Measurements from ENCODE around the gene PRRC2B.
"Not testable (repeated sequence)": the region's sequence is repeated elsewhere in the genome, so short reads cannot be mapped to it uniquely, and the experiment has no call there.

Gene PRRC2B

DNA sequence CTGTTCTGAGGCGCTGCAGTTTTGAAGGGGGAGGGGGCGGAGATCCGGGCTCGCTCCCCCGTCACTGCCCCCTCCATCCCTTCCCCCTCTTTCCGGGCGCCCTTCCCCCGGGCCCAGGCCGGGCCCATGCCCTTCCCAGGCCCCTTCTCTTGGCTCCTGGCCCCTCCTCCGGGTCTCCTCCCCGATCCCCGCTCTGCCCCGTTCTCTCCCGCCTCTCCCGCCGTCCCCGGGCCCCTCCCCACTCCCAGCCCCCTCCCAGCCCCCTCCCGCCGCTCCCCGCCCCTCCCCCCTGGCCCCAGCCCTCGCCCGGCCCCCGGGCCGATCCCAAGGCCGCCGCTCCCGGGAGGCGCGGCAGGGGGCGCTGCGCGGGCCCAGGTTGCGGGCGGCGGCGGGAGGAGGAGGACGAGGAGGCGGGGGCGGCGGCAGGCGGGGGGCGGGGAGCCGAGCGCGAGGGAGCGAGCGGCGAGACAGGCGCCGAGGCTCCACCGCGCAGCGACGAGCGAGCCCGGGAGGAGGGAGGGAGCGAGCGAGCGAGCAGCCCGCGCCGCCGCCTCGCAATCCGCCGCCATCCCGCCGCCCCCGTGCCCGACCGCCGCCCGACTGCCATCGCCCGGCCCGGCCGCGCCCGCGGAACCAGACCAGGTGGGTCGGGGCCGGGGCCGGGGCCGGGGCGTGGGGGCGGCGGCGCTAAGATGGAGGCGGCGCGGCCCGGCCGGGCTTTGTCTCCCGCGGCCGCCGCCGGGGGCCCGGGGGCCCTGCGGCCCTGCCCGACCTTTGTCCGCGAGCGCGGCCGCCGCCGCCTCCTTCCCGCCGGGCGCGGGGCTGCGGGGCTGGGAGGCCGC lies at the start of gene PRRC2B:
PRRC2B (plus strand) TSS at position 465 of the 842 bp plus-strand sequence. CDS start 36,059 bp downstream, outside the sequence.
- peak; percentile 58 for DNase-seq

DNA sequence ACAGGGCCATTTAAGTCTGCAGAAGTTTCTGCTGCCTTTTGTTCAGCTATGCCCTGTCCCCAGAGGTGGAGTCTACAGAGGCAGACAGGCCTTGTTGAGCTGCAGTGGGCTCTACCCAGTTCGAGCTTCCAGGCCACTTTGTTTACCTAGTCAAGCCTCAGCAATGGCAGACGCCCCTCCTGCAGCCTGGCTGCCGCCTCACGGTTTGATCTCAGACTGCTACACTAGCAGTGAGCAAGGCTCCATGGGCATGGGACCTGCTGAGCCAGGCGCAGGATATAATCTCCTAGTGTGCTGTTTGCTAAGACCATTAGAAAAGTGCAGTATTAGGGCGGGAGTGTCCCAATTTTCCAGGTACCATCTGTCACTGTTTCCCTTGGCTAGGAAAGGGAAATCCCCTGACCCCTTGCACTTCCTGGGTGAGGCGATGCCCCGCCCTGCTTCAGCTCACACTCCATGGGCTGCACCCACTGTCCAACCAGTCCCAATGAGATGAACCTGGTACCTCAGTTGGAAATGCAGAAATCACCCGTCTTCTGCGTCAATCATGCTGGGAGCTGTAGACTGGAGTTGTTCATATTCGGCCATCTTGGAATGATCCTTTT lies 48.9 kb upstream of the PRRC2B start:
- DNase-seq, result not testable (repeated sequence)

DNA sequence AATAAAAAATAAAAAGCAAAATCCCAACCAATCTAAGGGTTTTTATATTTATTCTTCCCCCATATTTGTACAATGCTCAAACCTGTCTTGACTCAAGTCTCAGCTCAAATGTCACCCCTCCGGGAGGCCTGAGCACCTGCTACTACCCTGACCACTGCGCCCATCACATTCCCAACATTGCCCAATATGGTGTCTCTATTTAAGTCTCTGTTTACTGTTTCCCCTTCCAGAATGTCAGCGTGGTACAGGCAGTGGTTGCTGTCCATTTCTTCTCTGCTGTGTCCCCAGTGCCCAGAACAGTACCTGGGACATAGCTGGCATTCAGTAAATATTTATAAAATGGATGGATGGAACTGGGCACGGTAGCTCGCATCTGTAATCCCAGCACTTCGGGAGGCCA lies 47.3 kb upstream of the PRRC2B start:
- DNase-seq, result no peak

DNA sequence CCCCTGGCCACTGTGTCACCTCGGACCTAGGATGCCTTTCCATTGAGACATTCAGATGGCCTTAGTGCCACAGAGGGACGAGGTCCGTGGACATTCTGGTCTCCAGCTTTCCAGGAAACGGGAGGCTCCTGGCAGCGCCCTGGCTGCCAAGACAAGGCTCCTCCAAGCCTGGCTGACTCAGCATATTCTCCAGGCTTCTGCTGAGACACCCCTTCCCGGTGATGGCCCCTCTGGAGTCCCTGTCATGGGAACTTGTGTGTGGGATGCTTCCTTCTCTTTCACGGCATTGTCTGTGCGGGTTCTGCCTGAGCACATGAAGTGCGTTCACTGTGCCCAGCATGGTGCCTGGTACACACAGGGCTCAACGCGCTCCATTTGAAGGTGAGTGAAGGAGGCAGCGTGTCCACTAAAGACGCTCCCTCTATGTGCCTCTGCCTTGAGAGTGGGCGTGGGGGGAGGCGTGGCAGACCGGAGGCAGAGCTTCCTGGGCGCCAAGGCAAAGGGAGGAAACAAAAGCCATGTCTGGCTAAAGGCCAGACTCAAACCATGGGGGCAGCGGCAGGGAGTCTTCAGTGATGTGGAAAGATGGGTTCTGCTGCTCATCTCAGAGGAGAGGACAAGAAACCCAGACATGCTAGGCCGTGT lies 46.4 kb upstream of the PRRC2B start:
- no peak for DNase-seq

DNA sequence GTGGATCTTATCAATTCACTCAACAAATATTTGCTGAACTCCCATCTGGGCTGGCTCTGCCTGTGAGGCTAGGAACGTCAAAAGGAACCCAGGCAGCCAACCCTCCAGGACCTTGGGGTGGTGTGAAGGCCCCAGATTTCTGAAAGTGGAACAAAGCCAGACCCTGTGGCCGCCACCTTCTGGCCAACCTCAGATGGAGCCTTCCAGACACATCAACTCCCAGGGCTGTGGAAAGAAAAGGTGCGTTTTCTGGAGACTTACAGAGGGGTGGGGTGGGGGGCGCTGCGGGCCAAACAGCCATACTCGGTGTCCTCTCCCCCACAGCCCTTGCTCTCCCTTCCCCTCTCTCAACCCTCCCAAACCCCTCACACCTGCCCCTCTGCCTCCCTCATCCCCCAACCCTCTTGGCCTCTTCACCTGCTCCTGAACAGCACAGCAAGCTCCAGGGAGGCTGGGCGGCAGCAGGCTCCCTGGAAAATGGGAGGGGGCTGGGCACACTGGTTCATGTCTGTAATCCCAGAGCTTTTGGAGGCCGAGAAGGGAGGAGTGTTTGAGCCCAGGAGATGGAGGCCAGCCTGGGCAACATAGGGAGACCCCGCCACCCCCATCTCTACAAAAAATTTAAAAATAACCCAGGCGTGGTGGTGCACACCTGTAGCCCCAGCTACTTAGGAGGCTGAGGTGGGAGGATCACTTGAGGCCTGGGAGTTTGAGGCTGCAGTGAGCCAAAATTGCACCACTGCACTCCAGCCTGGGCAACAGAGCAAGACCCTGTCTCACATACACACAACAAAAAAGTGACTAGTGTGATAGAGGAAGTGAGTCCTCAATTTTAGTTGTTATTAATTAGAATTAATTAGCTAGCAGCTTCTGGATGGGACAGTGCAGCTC lies 45.0 kb upstream of the PRRC2B start:
- DNase-seq, result no peak

DNA sequence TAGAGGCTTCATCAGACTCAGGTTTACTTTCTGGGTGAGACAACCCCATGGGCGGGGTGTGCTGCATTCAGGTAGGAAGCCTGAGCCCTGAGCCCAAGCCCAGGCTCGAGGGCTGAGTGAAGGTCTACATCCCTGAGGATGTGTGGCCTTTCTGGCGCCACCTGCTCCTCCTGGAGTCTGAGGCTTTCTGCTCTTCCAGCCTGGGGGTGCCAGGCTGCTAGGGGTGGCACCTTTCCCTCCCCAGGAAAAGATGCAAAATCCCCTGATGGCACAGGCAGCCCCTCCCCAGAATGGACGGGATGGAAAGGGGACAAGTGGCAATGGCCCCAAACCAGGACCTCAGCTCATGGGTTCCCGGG lies 44.4 kb upstream of the PRRC2B start:
- DNase-seq, result no peak

DNA sequence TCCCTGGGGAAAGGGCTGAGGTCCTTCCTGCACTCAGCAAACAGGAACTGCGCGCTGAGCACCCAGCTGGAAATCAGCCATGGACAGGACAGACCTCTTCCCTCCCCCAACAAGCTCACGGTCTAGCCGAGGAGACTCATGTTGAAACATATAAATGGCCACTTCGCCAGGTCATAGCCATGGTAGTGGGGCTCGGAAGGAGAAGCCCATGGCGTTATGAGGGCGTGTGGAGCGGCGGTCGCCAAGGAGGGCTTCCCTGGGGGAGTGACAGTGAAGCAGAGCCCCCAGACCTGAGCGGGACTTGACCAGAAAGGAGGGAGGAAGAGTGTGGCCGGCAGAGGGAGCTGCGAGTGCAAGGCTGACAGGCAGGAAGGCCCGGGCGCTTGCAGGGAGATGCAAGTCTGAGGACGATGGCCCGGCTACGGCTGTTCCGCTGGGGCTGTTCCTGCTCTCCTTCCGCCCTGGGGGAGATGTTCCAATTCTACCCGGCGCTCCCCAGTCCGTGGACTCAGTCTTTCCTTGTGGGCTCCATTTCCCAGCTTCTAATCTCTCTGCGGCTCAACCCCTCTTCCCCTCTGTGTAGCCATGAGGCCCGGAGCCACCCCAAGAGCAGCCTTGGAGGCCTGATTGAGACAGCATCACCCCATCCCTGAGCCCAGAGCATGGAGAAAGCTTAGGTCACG lies 43.9 kb upstream of the PRRC2B start:
- peak; percentile 59 for DNase-seq

DNA sequence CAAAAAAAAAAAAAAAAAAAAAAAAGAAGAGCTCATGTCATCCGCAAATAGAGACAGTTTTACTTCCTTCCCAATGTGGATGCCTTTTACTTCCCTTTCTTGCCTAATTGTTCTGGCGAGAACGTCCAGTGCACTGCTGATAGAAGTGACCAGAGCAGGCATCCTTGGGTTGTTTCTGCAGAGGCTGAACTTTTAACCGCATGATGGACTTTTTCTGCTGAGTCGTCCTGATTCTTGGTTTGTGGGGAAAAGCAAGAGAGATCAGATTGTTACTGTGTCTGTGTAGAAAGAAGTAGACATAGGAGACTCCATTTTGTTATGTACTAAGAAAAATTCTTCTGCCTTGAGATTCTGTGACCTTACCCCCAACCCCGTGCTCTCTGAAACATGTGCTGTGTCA lies 37.4 kb upstream of the PRRC2B start:
- not testable (repeated sequence) for DNase-seq

DNA sequence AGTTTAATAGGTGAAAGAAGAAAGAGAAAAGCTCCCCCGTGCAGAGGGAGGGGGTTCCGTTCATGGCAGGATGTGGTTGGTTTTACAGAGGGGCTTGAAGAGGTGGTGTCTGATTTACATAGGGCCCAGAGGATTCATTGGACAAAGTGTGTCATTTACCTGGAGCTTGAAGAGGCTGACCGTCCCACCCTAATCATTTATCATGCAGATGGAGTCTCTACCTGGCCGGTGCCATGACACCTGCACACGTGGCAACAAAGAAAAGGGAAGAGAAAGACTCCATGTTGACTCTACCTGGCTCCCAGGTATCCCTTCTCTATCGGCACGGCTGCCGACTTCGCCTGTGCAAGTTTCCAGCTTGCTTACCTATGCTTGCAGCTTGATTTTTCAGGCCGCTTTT lies 35.3 kb upstream of the PRRC2B start:
- DNase-seq, result no peak

DNA sequence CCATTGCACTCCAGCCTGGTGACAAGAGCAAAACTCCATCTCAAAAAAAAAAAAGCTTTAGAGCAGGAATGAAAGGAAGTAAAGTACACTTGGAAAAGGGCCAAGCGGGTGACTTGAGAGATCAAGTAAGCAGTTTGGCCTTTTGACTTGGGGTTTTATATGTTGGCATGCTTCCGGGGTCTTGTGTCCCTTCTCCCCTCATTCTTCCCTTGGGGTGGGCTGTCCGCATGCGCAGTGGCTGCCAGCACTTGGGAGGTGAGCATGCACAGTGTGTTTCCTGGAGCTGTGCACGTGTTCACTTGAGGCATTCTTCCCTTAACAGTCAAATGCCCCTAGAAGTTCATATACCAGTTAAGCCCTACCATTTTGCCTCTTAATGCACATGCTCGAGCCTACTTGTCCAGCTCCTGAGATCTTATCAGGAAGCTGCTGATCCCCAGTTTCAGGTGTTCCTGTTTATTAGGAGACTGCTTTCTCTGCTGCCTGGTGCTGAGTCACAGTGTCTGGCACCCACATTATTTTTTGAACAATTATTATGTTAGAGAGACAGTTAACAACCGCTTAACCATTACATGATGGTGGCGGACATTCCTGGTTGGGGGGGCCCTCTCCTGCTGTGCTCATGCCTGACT lies 32.6 kb upstream of the PRRC2B start:
- no peak for DNase-seq

DNA sequence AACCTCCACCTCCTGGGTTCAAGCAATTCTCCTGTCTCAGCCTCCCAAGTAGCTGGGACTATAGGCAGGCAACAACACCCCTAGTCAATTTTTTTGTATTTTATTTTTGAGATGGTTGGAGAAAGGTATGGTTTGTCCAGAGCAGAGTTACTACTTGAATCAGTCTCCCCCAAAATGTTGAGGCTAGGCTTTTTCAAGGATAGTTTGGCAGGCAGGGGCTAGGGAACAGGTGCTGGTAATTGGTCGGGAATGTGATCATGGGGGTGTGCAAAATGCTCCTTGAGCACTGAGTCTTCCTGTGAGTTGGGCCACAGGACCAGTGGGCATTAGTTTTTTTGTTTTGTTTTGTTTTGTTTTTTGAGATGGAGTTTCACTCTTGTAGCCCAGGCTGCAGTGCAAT lies 28.3 kb upstream of the PRRC2B start:
- no peak for DNase-seq

DNA sequence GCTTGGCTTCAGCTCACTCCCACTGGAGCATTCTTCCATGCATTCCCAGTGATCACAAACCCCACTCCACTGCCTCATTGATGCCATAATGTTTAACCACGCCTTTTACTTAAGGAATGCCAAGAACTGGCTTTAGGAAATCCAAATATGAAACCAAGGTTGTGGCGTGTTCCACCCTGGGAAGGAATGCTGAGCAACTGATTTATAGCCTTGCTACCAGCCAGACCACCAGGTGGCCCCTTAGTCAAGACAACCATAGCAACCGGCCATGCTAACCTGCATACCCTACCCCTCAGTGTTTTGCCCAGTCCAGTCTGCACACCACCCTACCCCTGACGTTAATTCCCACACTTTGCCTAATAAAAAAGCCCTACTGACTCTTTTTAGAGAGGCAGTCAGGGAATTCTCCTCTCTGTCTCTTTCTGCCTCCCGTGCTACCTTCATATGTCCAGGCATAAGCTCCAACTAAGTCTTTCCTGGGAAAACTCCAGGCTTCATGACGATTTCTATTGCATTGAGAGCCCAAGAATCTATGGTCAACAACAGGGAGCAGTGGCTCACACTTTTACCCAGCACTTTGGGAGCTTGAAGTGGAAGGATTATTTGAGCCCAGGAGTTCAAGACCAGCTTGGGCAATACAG lies 27.0 kb upstream of the PRRC2B start:
- DNase-seq, result no peak

DNA sequence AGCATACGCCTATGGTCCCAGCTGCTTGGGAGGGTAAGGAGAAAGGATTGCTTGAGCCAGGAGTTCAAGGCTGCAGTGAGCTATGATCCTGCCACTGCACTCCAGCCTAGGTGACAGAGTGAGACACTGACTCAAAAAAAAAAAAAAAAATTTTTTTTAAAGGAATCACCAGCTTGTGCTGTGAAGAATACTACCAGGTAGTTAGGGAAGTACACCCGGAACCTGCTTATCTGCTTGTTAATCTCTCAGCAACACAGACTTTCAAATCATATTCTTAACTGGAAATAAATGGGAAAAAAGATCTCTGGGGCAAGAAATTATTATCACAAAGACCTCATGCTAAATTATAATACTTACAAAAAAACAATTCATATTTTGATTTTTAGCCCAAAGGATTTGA lies 26.4 kb upstream of the PRRC2B start:
- no peak for DNase-seq

DNA sequence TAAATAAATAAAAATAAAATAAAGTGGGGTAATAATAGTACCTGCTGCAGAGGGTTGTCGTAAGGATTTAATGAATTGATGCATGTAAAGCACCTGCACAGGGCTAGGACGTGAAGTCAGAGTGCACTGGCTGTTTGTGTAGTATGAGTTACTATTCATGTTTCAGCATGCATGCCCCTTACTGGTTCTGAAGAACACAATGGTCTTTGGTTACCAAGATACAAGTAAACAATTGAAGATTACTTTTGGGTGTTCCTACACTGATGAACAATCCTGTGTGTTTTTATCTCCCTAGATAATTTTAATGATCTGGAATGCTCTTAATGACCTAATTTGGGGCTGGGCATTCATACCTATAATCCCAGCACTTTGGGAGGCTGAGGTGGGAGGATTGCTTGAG lies 23.2 kb upstream of the PRRC2B start:
- DNase-seq, result no peak

DNA sequence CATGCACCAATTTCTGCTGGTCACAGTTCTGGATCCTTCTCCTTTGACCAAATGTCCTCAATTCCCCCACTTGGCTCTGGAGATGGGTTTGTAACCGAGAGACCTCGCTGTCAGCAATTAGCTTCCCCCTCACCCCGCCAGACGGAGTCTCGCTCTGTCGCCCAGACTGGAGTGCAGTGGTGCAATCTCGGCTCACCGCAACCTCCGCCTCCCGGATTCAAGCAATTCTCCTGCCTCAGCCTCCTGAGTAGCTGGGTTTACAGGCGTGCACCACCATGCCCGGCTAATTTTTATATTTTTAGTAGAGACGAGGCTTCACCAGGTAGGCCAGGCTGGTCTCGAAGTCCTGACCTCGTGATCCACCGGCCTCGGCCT lies 21.3 kb upstream of the PRRC2B start:
- not testable (repeated sequence) for DNase-seq

DNA sequence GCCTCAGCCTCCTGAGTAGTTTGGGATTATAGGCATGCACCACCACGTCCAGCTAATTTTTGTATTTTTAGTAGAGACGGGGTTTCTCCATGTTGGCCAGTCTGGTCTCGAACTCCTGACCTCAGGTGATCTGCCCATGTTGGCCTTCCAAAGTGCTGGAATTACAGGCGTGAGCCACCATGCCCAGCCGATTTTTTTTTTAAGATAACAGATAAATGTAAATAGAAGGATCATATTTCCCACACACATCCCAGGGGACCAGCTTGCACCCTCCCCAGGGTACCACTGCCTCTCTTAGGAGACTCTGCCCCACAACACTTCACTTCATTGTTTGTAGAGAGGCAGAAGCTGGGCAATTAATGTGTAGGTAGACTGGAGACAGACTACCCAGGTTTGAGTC lies 19.2 kb upstream of the PRRC2B start:
- DNase-seq, result not testable (repeated sequence)

DNA sequence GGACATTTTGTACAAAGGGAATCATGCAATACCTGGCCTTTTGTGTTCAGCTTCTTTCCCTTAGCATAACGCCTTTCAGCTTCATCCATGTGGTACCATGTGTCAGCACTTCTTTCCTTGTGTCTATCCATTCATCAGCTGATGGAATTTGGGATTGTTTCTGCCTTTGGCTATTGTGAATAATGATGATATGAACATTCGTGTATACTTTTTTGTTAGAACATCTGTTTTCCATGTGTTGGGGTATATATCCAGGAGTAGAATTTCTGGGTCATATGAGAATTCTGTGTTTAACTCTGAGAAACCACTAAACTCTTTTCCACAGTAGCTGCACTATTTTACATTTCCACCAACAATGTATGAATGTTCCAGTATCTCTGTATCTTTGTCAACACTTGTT lies 14.8 kb upstream of the PRRC2B start:
- no peak for DNase-seq

DNA sequence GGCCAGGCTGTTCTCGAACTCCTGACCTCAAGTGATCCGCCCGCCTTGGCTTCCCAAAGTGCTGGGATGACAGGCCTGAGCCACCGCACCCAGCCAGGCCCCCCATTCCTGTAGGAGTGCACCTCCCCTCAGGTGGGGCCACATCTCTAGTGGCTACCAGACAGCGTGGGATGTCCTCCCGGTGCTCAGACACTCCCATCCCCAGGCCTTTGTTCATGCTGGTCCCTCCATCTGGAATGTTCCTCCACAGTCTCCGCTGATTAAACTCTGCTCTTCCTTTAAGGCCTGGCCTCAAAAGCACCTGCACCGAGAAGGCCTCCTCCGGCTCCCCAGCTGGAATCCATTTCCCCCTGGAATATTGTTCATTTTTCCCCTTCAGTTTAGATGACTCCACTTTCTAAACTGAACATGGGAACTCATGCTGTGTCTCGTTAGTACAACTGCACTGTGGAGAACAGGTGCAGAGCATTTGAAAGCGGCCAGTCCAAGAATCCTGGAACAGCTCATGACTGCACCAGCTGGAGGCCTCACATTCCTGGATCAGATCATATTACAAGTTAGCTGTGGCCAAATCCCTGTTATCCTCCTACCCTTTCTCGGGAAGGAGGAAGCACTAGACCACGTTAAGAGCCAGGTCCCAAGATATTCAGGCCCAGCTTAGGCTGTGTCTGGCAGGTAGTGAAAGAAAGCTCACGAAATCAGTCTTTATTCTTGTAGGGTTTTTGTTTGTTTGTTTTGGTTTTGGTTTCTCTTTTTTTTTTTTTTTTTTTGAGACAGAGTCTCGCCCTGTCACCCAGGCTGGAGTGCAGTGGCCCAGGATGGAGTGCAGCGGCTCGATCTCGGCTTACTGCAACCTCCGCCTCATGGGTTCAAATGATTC lies 10.8 kb upstream of the PRRC2B start:
- no peak for DNase-seq

DNA sequence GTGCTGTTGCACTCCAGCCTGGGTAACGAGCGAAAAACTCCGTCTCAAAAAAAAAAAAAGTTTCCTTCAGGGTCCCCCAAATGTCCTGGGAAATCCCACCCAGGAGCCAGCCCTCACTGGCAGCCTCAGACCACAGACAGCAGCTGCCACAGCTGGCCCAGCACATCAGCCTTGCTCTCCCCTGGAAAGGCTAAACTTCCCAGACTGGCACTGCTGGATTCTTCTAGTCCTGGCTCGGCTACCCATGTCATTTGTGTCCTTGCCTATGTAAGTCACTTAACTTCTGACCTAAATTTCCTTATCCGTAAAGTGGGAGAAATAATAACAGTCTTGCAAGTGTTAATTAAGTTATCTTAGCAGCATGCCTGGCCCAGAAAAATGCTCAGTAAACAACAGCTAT lies 8.6 kb upstream of the PRRC2B start:
- DNase-seq, result no peak

DNA sequence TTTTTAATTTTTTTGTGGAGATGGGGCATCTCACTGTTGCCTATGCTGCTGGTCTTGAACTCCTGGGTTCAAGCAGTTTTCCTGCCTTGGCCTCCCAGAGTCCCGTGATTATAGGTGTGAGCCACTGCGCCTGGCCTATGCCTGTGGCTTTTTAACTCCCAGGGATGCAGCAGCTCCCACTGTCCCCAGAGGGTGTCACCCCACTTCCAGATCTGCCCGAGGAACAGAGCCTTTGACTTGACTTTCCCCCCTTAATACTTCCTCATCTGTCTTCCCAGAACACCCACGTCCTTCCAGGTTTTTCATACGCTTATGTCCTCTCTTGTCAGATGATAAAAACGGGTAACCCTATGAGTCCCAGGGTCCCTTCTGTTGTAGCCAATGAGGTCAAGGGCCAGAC lies 7.6 kb upstream of the PRRC2B start:
- no peak for DNase-seq

DNA sequence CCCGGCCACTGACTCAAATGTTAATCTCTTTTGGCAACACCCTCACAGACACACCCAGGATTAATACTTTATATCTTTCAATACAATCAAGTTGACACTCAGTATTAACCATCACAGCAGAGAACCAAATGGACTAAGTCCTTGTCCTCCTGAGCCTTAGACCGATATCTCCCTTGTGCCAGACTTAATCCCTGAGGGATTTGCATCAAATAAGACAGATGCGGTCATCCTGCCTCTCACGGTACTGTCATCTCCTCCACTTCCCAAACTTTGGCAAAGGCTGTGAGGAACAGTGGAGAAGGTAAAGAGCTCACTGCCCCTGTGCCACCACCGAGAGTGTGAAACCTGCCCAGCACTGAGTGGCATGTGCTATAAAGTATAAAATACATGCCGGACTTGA lies 6.5 kb upstream of the PRRC2B start:
- no peak for DNase-seq
